GM10266 (cell line): ENCODE data around the gene EPSTI1.
"Not testable (repeated sequence)": the region's sequence is repeated elsewhere in the genome, so short reads cannot be mapped to it uniquely, and the experiment has no call there.

Source experiments
- DNase-seq: peaks from one replicate; pipeline ENCODE4 v3.0.0; 2012; ENCODE audit errors: extremely low spot score
- TF ChIP-seq, protein P1 (sequence below): IDR thresholded peaks from 2 replicates; pipeline ENCODE4 v1.5.1; 2012; ENCODE audit warnings: mild to moderate bottlenecking, low read depth; ENCODE audit not compliant: control insufficient read depth, insufficient read depth; ENCODE audit errors: missing control alignments

Gene EPSTI1

DNA sequence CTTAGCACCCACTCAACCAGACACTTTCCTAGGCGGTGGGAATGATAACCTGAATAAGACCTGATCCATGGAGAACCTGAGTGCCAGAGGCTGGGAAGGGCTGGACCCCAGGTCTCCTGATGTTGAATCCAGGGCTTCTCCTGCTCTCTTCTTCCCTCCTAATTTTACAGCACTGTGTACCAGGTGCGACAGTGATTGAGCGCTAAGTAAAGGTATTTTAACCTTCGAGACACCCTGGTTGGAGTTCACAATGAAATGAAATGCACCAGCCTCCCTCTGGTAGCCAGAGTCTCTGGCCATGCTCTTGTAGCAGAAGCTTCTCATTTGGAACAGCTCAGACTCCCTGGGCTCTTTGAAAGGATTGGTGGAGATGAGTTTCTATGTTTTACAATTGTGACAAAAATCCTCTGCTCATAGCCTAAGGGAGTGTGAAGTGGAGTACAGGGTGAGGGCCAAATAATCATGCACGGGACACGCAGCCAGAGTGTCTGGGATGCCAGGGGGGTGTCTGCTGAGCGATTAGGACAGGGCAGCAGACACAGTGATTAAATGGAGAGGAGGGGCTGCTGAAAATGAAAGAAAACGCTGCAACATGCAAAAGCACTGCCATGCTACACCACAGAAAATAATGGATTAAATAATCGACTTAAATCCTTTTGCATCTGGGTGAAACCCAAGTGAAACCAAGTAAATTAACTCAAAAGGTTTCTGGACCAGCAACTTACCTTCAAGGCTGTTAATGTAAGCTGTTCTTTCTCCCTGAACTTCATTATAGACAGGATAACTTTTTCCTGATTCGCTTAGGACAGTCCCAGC lies 126.9 kb downstream of the EPSTI1 start:
- no peak for DNase-seq
- TF ChIP-seq, protein P1, sequence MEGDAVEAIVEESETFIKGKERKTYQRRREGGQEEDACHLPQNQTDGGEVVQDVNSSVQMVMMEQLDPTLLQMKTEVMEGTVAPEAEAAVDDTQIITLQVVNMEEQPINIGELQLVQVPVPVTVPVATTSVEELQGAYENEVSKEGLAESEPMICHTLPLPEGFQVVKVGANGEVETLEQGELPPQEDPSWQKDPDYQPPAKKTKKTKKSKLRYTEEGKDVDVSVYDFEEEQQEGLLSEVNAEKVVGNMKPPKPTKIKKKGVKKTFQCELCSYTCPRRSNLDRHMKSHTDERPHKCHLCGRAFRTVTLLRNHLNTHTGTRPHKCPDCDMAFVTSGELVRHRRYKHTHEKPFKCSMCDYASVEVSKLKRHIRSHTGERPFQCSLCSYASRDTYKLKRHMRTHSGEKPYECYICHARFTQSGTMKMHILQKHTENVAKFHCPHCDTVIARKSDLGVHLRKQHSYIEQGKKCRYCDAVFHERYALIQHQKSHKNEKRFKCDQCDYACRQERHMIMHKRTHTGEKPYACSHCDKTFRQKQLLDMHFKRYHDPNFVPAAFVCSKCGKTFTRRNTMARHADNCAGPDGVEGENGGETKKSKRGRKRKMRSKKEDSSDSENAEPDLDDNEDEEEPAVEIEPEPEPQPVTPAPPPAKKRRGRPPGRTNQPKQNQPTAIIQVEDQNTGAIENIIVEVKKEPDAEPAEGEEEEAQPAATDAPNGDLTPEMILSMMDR = no peak

DNA sequence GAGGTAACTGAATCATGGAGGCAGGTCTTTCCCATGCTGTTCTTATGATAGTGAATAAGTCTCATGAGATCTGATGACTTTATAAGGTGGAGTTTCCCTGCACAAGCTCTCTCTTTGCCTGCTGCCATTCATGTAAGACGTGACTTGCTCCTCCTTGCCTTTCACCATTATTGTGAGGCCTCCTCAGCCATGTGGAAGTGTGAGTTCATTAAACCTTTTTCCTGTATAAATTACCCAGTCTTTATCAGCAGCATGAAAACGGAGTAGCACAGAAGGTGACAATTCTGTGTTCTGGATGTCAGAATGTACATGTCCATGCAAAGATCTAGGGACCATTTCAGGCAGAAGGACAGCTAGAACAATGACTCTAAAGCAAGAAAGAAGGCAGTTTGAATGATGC lies 129.7 kb downstream of the EPSTI1 start:
- DNase-seq = not testable (repeated sequence)

DNA sequence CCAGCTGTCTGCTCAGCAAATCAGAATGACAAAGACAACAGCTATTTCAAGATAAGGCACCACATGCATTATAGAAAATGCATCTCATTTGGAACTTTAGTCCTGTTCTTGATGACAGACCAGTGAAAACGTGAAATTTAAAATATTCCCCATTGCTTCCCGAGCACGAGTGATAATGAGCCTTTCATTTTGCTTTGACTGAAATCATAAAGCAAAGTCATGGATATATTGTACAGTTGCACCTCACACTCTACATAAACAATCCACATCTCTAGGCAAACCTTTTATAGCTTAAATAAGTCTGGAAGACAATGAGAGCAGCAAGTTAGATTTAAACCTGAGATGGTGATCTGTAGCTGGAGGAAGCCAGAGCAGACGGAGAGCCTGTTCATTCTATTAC lies 131.6 kb downstream of the EPSTI1 start:
- no peak for DNase-seq
- TF ChIP-seq, protein P1 = no peak

DNA sequence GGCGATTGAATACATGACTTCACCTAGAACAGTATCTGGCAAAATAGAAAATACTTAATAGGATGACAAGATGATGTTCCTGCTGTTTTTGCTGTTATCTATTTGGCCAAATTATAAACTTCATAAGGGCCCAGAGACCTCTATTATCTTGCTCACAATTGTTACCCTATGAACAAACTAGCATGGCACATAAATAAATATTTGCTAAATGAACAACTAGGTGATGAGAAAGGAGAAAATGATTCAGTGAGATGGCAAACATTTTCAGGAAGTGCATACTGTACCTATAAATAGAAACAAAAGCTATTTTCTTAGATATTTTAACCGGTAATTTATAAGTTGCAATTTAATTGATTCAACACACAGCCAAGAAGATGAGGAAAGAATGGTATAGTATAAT lies 132.3 kb downstream of the EPSTI1 start:
- TF ChIP-seq, protein P1 = no peak
- no peak for DNase-seq

DNA sequence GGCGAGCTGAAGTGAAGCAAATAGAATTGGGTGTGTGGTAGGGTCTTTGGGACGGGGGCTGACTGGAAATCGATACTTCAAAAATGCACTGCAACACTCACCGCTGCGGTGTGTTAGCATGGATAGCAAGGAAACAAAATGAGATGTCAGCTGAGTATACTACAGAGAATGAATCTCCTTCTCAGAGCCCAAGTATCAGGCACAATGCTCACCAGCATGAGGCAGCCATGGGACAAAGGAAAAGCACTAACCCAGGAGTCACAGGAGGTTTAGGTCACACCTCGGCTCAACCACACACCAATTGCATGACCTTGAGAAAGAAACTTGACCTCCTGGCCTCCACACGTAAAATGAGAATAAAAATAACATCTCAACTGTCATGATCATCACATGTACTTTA lies 136.6 kb downstream of the EPSTI1 start:
- DNase-seq = no peak
- TF ChIP-seq, protein P1 = no peak

DNA sequence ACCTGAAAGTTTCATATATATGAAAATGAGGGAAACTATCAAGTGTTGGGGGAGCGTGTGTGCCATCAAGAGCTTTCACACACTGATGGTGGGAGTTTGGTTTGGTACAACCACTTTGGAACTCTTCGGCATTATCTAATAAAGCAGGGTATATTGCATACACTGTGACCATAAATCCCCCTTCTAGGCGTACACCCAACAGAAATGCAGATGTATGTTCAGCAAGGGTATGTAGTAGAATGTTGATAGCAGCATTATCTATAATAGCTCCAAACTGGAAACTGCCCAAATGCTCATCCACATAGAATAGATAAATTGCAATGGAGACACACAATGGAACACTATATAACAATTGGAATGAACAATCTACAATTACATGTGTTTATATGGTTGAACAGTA lies 139.9 kb downstream of the EPSTI1 start:
- TF ChIP-seq, protein P1 = no peak
- no peak for DNase-seq

DNA sequence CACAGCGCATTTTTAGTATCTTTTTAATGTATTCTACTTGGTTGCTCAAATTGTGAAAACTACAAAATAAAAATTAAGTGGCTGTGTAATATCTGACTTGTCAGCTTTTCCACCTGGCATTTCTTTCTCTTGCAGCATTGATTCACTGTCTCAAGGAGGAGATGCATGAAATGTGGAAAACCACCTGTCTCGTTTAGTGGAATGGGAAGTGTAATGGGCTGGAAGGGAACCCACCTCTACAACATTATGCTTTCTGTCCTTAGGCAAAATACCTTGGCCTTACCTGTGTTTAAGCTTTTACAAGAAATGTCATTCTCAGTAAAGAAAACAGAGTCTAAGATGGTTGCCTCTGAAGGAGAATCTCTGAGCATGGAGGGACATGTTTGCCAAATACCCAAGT lies 142.8 kb downstream of the EPSTI1 start:
- DNase-seq = no peak
- TF ChIP-seq, protein P1 = no peak

DNA sequence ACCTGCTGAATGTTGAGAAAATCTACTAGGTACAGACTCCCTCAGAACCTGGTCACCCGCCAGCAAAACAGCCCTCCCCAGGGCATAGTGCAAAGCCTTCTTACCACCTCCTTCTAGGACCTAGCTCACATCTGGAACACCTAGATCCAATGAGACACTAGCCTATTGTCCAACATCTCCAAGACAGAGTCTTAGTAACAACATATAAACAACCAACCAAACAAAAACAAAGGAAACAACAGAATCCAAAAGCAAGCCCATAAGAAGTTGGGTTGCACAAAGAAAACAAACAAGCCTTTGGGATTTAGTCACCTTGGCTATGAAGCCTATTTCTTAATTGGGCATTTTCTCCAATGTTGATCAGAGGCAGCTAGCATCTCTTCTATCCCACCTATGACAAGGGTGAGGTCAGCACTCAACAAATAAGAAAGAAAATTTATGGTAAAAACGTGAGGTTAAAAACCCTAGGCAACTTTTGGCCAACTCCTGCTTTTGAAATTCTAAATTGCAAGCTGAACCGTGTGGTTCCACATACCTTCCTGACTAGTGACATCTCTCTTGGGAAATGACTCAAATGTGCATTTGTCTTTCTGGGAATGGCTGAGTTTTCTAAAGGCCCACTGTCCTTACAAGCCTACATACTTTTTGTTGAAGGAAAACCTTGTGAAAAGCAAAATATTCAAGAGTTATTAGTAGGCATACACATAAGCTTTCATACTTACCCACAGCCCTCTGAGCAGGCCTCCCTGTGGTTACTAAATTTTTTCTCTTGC lies 144.0 kb downstream of the EPSTI1 start:
- DNase-seq = no peak

More for the DNA sequence above, 144.0 kb downstream of the EPSTI1 start:
- TF ChIP-seq, protein P1 = no peak
